Liver (tissue), 9 donors: Measurements from ENCODE around the gene FURIN. TPM values are rescaled to one million over a fixed set of nuclear protein-coding genes. Genes with fewer than 3 reads are reported as not detected.
"Not testable (repeated sequence)": the region's sequence is repeated elsewhere in the genome, so short reads cannot be mapped to it uniquely, and the experiment has no call there.

ENCODE experiments used
- DNase-seq: peaks from one replicate; pipeline ENCODE4 v3.0.0-alpha.2; 2017; ENCODE audit warnings: low spot score
- H3K27ac ChIP-seq, 2 donors: one replicate each; pipeline ENCODE4 v1.7.0; 2013; ENCODE audit warnings: inconsistent platforms in 2 of 2, low read length in 2 of 2, control low read depth in 1 of 2, low read depth in 1 of 2, mild to moderate bottlenecking in 1 of 2
- H3K27me3 ChIP-seq, 4 donors: one replicate each; pipeline versions ENCODE4 v1.6.1 to v1.7.0; 2013; ENCODE audit warnings: low read length in 3 of 4, inconsistent platforms in 1 of 4, mild to moderate bottlenecking in 1 of 4, moderate library complexity in 1 of 4; ENCODE audit not compliant: control insufficient read depth in 4 of 4, insufficient read depth in 4 of 4
- H3K36me3 ChIP-seq, 4 donors: one replicate each; pipeline versions ENCODE4 v1.6.1 to v1.7.0; 2013; ENCODE audit warnings: low read length in 3 of 4, mild to moderate bottlenecking in 3 of 4, low read depth in 1 of 4, moderate library complexity in 1 of 4; ENCODE audit not compliant: control insufficient read depth in 4 of 4, insufficient read depth in 3 of 4
- H3K4me1 ChIP-seq, 4 donors: one replicate each; pipeline versions ENCODE4 v1.6.1 to v1.7.0; 2013; ENCODE audit warnings: low read length in 3 of 4, mild to moderate bottlenecking in 3 of 4, moderate library complexity in 1 of 4; ENCODE audit not compliant: control insufficient read depth in 4 of 4, insufficient read depth in 4 of 4
- H3K4me3 ChIP-seq, 3 donors: one replicate each; pipeline versions ENCODE4 v1.6.1 to v1.7.0; 2013; ENCODE audit warnings: low read length in 3 of 3, control low read depth in 1 of 3, low read depth in 1 of 3, mild to moderate bottlenecking in 1 of 3
- H3K9ac ChIP-seq, 2 donors: one replicate each; pipeline ENCODE4 v1.7.0; 2013; ENCODE audit warnings: low read length in 2 of 2, mild to moderate bottlenecking in 2 of 2, moderate library complexity in 2 of 2, control low read depth in 1 of 2, low read depth in 1 of 2
- H3K9me3 ChIP-seq, 4 donors: one replicate each; pipeline versions ENCODE4 v1.6.1 to v1.7.0; 2013; ENCODE audit warnings: low read length in 3 of 4; ENCODE audit not compliant: control insufficient read depth in 4 of 4
- CTCF ChIP-seq: fragments of 150-350 bp; IDR thresholded peaks from 2 replicates; pipeline ENCODE4 v1.5.1; 2017; ENCODE audit warnings: improper control_type of control experiment, low read depth, low read length; ENCODE audit not compliant: missing input control
- FOXA1 ChIP-seq: IDR thresholded peaks from 2 replicates; pipeline ENCODE4 v1.6.1; 2016; ENCODE audit warnings: antibody characterized with exemption
- GABPA ChIP-seq, 2 donors: IDR thresholded peaks in 1 of 2; conservative IDR thresholded peaks in 1 of 2; 2 replicates each; pipeline ENCODE4 v1.6.1; 2016; ENCODE audit warnings: antibody characterized with exemption in 2 of 2, mild to moderate bottlenecking in 1 of 2, moderate library complexity in 1 of 2
- HNF4A ChIP-seq, 2 donors: conservative IDR thresholded peaks; 2 replicates each; pipeline ENCODE4 v1.6.1; 2016; ENCODE audit warnings: antibody characterized with exemption in 2 of 2, mild to moderate bottlenecking in 2 of 2
- JUND ChIP-seq, 2 donors: IDR thresholded peaks; 2 replicates each; pipeline ENCODE4 v1.6.1; 2016; ENCODE audit warnings: antibody characterized with exemption in 2 of 2
- NR2F2 ChIP-seq: IDR thresholded peaks from 2 replicates; pipeline ENCODE4 v1.6.1; 2016; ENCODE audit warnings: antibody characterized with exemption
- REST ChIP-seq: IDR thresholded peaks from 2 replicates; pipeline ENCODE4 v1.6.1; 2016; ENCODE audit warnings: antibody characterized with exemption, mild to moderate bottlenecking
- TAF1 ChIP-seq: conservative IDR thresholded peaks from 2 replicates; pipeline ENCODE4 v1.6.1; 2016; ENCODE audit warnings: antibody characterized with exemption, mild to moderate bottlenecking
- WGBS: extraction: QIAGEN DNeasy Blood & Tissue Kit; methylation state at CpG from one replicate; pipeline ENCODE4 v1.1.7; 2013; 5-methylcytosine and 5-hydroxymethylcytosine counted together
- polyA plus RNA-seq, 2 donors: library from polyadenylated mRNA; stranded (reverse) in 1 of 2; unstranded in 1 of 2; fragments of 200-250 nt in 1 of 2; fragments of >200 nt in 1 of 2; fragmentation: Nextera tagmentation in 1 of 2; extraction: Ambion mirVana in 1 of 2; gene quantifications; one replicate each; pipeline versions ENCODE4 v1.2.1 to v1.2.3, GENCODE V29; 2013 to 2015
- total RNA-seq, 2 donors: library from RNA; depleted of rRNA; stranded (reverse); fragments of >200 nt; gene quantifications; one replicate each; pipeline ENCODE4 v1.2.3, GENCODE V29; 2014
- donor health status: healthy.
- donor health status: healthy.
- donor health status: healthy.
- donor health status: healthy.
- donor health status: healthy.

Gene FURIN
- total and polyA plus RNA-seq, 4 donors, result 102 to 258 (median 164) TPM

- no peak for TF ChIP-seq HNF4A (conservative IDR thresholded peaks at IDR 0.05)
- no peak for TF ChIP-seq TAF1
- no peak for TF ChIP-seq GABPA (IDR thresholded peaks at IDR 0.05 in 1 of 2, conservative IDR thresholded peaks at IDR 0.05 in 1 of 2)
- TF ChIP-seq JUND (IDR thresholded peaks at IDR 0.05), result no peak
- no peak for TF ChIP-seq NR2F2
- no peak for TF ChIP-seq FOXA1
- TF ChIP-seq CTCF, result no peak
- peak overlapping the region in 1 of 2 donors; percentile 4 for H3K27ac ChIP-seq
- WGBS, result 84% methylated on average over 9 of the region's 9 CpGs
- H3K4me1 ChIP-seq, result no peaks in the 10 kb centered on the region
- H3K9ac ChIP-seq, result no peak overlapping the region
- H3K4me3 ChIP-seq, result no peak overlapping the region
- no peaks in the 10 kb centered on the region for H3K27me3 ChIP-seq
- no peaks in the 10 kb centered on the region for H3K9me3 ChIP-seq
- no peak for DNase-seq
- H3K36me3 ChIP-seq, result no peaks in the 10 kb centered on the region
Observed at GRCh38 chr15:90845201-90845949, 23.0 kb upstream of the FURIN start.

- 98% methylated on average over 1 of the region's 1 CpG for WGBS
- H3K9ac ChIP-seq, H3K27me3 ChIP-seq, H3K4me1 ChIP-seq, H3K9me3 ChIP-seq, H3K36me3 ChIP-seq, DNase-seq, H3K27ac ChIP-seq, H3K4me3 ChIP-seq: not testable (repeated sequence)
Observed at GRCh38 chr15:90849424-90849823, 19.0 kb upstream of the FURIN start.

- no peaks in the 10 kb centered on the region for H3K27me3 ChIP-seq
- H3K4me1 ChIP-seq, result no peaks in the 10 kb centered on the region
- no peak overlapping the region for H3K9ac ChIP-seq
- H3K27ac ChIP-seq, result no peak overlapping the region
- WGBS, result 90% methylated on average over 6 of the region's 6 CpGs
- no peaks in the 10 kb centered on the region for H3K36me3 ChIP-seq
- DNase-seq, result no peak
- no peaks in the 10 kb centered on the region for H3K9me3 ChIP-seq
- H3K4me3 ChIP-seq, result no peak overlapping the region
- TF ChIP-seq REST (no peak), GABPA (IDR thresholded peaks at IDR 0.05 in 1 of 2, conservative IDR thresholded peaks at IDR 0.05 in 1 of 2) (no peak), TAF1 (no peak)
Observed at GRCh38 chr15:90851114-90851513, 17.3 kb upstream of the FURIN start.
